Astrocyte of the spinal cord (primary cell): Measurements from ENCODE around the gene DYRK3.

Experiments
- DNase-seq: peaks from one replicate; pipeline ENCODE4 v3.0.0; 2011; ENCODE audit warnings: low read depth, low spot score
- H3K4me3 ChIP-seq: 2 replicates; pipeline ENCODE4 v1.5.1; 2011; ENCODE audit warnings: low read depth, mild to moderate bottlenecking, low read length, moderate library complexity
- in situ Hi-C: cut with HindIII; loops from 2 replicates; pipeline ENCODE4 v1.10.0; 2017; ENCODE audit warnings: low sequenced_read_pairs
- TF ChIP-seq, protein P1 (sequence below): IDR thresholded peaks from 2 replicates; pipeline ENCODE4 v1.5.1; 2012; ENCODE audit warnings: low read depth, mild to moderate bottlenecking, low read length, inconsistent platforms

DYRK3 gene

DNA sequence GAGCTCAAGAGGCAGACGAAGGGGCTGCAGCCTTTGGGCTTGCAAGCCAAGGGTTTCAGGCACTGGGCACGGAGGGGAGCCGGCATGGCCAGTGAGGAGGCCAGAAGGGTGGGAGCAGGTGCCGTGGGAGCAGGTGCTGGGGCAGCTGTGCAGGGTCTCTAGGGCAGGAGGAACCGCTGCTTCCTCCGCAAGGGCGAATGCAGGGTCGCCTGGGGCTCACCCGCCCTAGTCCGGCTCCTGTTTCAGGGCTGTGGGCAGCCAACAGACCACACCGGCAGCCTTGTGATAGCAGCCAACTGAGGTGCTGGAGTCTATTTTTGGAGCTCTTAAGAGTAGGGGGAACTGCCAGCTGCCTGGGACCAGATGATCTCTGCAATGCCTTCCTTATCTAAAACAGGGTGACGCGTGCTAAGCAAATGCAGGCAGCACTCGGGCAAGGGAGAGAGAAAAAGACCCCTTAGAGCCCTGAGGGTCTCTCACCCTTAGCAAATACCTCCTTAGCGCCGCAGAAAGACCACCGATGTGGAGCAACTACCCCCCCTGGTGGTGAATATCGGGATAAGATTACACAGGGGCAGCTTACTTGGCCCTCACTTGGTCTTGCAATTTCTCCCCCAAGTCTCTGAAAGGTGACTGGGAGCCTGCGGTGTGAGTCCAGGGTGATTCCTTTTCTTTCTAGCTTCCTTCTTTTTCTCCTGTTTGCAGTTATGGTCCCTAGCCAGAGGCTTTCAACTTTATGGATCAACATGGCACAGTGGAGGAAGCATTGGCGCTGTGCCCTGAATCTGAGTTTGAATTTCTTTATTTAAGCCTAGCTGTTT, 28.7 kb downstream of the DYRK3 start:
- in situ Hi-C loops: no loop called here
- peak; percentile 69 for DNase-seq
- TF ChIP-seq, protein P1, sequence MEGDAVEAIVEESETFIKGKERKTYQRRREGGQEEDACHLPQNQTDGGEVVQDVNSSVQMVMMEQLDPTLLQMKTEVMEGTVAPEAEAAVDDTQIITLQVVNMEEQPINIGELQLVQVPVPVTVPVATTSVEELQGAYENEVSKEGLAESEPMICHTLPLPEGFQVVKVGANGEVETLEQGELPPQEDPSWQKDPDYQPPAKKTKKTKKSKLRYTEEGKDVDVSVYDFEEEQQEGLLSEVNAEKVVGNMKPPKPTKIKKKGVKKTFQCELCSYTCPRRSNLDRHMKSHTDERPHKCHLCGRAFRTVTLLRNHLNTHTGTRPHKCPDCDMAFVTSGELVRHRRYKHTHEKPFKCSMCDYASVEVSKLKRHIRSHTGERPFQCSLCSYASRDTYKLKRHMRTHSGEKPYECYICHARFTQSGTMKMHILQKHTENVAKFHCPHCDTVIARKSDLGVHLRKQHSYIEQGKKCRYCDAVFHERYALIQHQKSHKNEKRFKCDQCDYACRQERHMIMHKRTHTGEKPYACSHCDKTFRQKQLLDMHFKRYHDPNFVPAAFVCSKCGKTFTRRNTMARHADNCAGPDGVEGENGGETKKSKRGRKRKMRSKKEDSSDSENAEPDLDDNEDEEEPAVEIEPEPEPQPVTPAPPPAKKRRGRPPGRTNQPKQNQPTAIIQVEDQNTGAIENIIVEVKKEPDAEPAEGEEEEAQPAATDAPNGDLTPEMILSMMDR: peak; percentile 76
- H3K4me3 ChIP-seq: no peak overlapping the region

DNA sequence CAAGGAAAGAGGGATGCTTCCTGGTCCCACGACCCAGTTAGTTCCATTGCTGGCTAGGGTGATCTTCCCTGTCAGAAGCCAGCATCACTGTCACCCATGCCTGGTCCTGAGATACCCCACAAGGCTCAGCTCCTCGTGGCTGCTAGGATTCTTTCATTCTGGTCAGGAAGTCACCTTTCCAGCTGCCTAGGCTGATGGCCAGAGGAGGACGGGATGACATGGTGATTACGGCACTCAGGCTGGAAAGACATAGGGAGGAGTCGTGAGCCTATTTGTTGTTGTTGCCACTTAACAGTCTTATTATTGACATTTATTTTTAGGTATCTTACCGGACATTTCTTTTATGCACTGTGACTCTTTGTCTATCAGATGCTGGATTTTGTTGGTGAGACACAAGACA, 29.4 kb downstream of the DYRK3 start:
- TF ChIP-seq, protein P1: no peak
- in situ Hi-C loops: no loop called here
- H3K4me3 ChIP-seq: no peak overlapping the region
- DNase-seq: no peak

DNA sequence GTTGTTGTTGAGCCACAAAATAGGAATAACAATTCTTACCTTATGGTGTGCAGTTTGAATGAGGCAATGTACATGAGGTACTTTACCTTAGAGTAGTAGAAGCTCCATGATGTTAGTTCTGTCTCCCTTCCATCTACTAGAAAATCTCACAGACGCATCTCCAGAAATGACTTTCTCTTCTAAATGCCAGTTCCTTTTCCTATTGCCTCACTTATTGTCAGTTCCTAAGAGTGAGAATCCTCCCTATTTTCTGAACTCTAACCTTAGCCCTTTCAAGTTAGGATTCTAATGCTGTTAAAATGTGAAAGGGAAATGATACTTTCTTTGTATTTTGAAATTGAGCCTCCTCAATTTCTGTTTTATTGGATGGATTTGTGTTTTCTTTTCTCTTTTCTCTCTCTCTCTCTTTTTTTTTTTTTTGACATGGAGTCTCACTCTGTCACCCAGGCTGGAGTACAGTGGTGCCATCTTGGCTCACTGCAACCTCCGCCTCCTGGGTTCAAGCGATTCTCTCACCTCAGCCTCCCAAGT, 30.8 kb downstream of the DYRK3 start:
- no peak for DNase-seq
- in situ Hi-C loops: no loop called here
- TF ChIP-seq, protein P1: no peak
- H3K4me3 ChIP-seq: no peak overlapping the region

DNA sequence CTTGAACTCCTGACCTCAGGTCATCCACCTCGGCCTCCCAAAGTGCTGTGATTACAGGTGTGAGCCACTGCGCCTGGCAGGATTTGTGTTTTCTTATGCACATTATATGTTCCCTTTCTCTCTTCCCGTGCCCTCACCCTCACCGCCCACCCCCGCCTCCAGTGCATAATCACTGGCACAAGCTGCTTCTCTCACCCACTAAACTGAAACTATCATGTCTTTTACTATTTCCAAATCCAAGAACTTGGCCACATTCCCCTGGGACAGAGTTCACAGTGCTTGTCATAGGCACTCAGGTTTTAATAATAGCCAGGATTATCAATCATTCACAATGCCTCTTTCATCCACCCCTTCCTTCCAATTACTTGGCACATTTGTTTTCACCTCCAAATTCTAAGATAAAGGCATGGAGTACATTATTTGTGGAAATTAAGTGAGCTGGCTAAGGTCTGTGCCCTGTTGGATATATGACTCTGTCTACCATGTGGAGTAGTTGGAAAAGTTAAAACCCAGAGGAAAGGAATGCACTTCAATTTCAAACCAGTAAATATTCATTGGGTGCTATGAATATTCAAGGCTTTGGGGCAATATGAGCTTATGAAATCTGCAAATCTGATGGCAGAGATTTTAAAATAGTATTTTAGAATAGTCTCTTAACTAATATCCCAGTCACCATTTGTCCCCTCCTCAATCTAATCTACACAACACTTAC, 31.8 kb downstream of the DYRK3 start:
- DNase-seq: no peak
- TF ChIP-seq, protein P1: no peak
- in situ Hi-C loops: no loop called here
- no peak overlapping the region for H3K4me3 ChIP-seq

DNA sequence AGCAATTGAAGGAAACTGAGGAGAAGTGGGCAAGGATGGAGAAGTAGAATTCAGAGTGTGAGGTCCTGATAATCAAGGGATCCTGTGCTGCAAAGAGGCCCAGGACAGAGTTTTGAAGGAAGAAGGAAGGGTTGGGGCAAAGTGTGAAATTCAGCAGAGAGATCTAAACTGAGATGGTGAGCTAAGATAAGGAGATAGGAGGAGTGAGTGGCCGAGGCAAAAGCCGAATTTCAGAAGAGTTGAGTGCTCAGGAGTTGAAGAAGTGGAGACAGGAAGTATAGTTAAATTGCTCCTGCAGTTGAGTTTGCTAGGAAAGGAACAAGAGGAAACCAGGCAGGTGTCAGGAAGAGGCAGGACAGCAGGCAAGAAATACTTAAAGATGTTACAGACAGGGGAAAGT, 33.0 kb downstream of the DYRK3 start:
- TF ChIP-seq, protein P1: no peak
- DNase-seq: no peak
- H3K4me3 ChIP-seq: no peak overlapping the region
- in situ Hi-C loops: no loop called here

DNA sequence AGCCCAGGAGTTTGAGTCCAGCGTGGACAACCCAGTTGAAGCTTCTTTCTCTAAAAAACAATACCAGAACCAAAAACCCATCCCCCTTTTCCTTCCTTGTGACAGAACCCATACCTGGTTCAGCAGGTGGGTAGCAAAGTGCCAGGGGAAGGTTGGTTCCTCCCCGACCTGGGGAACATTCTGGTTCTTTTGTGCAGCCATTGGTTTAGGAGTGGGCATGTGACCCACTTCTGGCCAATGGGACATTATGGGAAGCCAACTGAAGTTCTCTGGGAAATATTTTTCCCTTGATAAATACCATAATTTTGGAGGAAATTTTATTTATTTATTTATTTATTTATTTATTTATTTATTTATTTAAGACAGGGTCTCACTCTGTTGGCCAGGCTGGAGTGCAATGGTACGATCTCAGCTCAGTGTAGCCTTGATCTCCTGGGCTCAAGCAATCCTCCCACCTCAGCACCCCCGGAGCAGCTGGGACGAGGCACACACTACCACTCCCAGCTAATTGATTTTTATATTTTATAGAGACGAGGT, 33.6 kb downstream of the DYRK3 start:
- TF ChIP-seq, protein P1: no peak
- in situ Hi-C loops: no loop called here
- H3K4me3 ChIP-seq: no peak overlapping the region
- DNase-seq: no peak
